Hippocampal formation (tissue), 2 donors: ENCODE measurements around the gene PLPPR1.
"Not testable (repeated sequence)": the region's sequence is repeated elsewhere in the genome, so short reads cannot be mapped to it uniquely, and the experiment has no call there.

ENCODE experiments used
- DNase-seq, 2 donors: peaks; one replicate each; lab custom pipeline; 2025; lab: John Stamatoyannopoulos, UW

Gene PLPPR1

DNA sequence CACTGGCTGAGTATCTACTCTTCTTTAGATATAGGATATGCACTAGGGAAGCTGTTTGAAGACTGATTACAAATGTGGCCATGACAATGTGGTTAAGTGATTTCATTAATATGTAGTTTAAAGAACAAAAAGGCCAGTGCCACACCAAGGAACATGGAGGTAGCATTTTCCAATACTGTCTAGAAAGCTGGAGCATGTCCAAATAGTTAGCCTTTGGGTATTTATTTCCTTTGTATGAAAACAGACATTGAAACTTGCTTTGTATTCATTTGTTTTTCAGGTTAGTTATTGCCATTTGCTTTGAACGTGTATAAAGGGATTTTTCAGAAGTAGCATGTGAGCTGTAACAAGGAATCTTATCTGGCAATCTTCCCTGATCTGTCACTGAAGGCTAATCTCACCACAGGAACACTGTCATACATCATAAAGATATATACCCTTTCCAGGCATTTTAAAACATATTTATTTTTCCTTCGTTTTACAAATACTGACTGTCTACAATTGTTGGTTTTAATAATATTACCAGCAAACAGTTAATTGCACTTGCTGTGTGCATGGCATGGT is 93.4 kb downstream of the PLPPR1 start:
- no peak for DNase-seq

- DNase-seq, result no peak
Measured at GRCh38 chr9:101126556-101126955, 98.0 kb downstream of the PLPPR1 start.

- DNase-seq, result not testable (repeated sequence)
Measured at GRCh38 chr9:101127369-101127768, 98.8 kb downstream of the PLPPR1 start.

DNA sequence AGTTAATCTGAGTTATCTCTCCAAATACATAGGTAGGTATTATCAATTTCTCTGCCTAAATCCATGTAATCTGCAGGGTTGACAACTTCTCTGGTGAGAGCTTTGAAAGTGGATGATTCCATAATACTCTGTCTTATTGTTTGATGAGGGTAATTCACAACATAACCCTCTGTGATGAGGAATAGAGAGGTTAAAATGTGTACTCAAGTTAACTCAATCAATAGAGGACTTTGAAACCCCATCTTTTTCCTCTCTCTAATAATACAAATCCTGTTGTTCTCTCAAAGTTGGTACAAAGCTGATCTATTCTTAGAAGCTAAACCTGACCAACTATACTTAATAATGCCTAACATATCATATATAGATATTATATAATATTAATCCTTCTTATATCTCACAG is 100.1 kb downstream of the PLPPR1 start:
- no peak for DNase-seq

DNA sequence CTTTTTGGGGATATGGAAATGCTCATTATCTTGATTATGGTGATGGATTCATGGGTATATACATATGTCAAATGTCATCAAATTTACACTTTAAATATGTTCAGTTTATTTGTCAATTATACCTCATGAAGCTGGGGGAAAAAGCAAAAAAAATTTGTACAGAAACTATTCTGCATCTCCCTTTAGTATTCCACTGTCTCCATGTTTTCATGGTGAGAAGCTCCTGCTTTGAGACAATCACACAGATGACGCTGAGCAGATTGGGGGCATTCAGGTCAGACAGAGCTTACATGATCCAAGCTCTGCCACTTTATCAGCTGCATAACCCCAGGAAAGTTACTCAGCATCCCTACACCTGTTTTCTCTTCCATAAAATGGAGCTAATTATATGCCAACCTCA is 101.5 kb downstream of the PLPPR1 start:
- no peak for DNase-seq

- DNase-seq, result no peak
Measured at GRCh38 chr9:101131326-101131725, 102.8 kb downstream of the PLPPR1 start.

DNA sequence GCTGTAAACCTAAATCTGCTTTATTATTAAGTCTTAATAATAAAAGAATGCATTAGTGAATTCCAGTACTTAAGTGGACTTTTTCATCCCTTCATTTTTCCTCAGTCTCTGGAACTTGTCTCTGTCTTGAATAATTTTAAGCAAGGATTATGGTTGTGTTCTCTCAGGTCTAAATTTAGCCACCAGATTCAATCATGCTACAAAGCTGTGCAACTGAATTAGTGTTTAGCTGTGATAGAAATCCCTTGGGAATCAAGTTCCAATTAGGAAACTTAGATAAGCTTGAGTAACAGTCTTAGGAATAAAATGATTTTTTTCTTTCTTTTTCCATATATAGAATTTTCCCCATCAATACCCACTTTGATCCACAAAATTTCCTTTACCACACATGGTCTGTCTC is 104.3 kb downstream of the PLPPR1 start:
- DNase-seq, result no peak

DNA sequence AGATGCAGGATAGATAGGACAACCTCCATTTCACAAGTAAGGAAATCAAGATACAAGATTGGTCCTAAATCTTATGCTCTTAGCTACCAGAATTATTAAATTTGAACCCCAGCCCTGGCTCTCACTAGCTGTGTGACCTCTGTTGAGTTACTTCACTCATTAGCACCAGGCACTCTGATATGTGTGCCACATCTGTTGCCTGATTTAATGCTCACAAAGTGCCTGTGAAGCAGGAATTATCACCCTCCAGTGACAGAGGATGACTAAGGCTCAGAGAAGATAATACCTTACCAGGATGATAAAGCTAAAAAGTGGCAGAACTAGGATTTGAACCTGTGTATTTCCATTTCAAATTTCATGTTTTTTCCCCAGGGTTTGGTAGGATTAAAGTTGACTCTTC is 110.0 kb downstream of the PLPPR1 start:
- no peak for DNase-seq

DNA sequence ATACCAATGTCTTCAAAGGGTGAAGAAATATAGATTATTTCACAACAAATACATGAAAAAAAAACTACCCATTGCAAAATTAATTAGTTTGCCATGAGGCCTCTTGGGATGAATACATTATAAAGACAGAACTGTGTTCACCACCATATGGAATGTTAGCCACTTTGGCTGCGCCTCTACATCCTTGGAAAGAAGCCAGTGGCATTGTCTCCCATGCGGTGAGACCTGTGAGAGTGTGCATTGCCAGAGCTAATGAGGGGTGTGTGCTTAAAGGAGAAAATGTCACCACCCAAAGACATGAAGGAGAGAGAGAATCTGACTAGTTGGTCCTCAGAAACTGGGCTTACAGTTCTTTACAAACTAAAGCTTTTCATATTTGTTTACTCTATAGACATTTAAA is 110.6 kb downstream of the PLPPR1 start:
- no peak for DNase-seq

DNA sequence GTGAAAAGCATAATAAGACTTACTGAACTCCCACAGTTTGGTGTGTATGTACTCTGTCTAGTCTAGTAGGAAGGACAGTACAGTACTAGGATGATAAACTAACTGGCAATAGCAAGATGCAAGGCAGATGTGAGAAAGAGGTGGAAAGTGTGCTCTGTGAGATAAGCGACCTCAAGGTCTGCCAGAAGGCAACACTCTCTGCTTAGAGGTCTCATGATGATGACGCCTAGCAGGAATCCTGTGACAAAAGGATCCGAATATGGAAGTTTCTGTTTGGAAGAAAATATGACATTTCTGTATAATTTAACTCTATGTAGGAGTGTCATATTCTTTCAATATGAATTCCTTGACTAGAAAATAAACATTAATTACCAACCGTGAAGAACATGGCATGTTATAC is 112.2 kb downstream of the PLPPR1 start:
- no peak for DNase-seq

DNA sequence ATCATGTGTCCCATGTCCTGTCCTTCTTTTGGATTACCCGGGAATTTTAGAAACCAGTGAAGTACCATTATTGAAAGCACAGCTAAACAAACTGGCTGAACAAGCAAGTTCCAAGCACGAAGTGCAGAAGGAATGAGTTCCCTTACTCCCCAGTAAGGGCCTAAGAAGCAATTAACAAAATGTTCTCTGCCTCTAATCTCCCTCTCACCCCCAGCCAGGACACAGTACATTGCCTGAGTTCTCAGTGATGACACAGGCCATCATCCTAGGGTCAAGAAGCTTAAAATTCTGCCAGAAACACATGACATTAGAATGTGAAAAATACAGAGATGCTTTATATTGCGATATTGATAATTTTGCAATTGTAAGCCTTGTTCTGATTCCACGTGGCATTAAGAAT is 118.0 kb downstream of the PLPPR1 start:
- no peak for DNase-seq

DNA sequence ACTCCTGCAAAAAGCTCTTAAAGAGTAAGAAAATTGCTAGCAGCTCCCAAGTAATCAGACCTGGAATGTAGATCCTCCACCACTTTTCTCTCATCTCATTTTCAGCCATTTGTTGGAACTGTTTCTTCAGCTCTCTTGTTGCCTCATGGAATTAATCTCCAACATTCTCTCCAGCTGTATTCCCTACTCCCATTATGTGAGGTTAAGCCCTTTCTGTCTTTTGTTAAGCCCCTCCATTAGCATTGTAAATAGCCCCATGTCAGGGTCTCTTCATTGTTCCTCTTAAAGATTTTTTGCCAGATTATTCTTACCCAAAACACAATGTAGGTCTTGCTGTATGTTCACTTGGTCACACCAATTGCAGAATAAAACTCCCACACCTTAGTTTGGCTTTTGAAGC is 119.8 kb downstream of the PLPPR1 start:
- no peak for DNase-seq

GRCh38 chr9:101158361-101158760 is 129.8 kb downstream of the PLPPR1 start:
- DNase-seq, result no peak

- peak; percentile 29 to 92 for DNase-seq
Measured at GRCh38 chr9:101162231-101162630, 133.7 kb downstream of the PLPPR1 start.

- DNase-seq, result no peak
Measured at GRCh38 chr9:101165131-101165530, 136.6 kb downstream of the PLPPR1 start.

GRCh38 chr9:101167490-101168134 is 139.1 kb downstream of the PLPPR1 start:
- no peak for DNase-seq

- no peak for DNase-seq
Measured at GRCh38 chr9:101172616-101173015, 144.1 kb downstream of the PLPPR1 start.

- DNase-seq, result no peak
Measured at GRCh38 chr9:101173907-101174306, 145.4 kb downstream of the PLPPR1 start.

GRCh38 chr9:101176384-101176783 is 147.9 kb downstream of the PLPPR1 start:
- no peak for DNase-seq

DNA sequence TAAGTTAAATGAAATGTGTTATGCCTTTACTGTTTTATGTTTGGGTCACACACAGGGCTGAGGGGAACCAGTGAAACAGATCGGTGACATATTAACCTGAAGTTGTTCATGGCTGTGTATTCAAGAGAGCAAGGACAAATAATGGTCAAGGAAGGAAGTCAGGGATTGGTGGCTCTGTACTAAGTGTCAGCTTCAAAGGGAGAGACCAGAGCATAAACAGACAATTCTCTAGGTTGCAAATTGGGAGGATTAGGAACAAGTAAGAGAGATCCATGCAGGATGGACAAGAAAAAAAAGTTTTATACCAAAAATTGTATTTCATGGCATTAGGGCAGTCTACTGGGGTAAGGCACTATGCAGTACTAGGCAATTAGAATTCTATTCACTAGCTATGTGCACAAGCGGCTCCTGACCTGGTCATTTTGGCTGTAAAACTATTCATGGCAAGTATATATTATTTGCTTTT is 156.3 kb downstream of the PLPPR1 start:
- DNase-seq, result no peak

DNA sequence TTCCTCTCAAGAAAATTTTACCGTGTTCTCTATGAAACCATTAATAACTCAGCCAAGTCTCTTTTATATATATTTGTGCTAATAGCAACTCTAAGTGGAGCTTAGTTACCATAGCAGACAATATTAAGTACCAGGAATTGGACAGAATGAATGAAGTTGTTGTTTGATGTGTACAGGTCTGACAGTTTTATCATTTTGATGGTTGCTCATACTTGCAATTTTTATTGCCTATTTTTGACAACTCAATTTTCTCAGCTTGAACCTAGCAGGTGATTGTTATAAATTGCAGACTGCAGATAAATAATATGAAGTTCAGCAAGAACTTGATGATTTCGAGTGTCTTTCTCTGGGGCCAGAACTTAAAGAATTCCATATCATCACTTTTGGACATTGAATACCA is 163.2 kb downstream of the PLPPR1 start:
- DNase-seq, result no peak

DNA sequence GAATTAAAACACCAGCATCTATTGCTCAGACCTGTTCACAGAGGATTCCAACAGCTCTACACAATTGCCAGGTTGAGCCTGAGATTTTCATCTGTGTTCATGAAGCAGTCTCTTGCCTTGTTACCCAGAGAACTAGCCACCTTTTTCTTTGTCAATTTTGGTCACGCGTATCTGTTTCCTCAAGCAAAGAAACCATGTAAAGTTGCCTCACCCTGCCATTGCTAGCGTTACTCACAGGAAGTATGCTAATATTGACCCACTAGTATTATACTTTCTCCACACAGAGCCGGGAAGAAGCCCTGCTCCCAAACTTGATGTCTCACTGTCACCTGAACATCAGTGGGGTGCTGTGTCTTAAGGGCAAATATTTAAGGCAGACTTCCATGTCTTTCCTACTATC is 168.5 kb downstream of the PLPPR1 start:
- no peak for DNase-seq

DNA sequence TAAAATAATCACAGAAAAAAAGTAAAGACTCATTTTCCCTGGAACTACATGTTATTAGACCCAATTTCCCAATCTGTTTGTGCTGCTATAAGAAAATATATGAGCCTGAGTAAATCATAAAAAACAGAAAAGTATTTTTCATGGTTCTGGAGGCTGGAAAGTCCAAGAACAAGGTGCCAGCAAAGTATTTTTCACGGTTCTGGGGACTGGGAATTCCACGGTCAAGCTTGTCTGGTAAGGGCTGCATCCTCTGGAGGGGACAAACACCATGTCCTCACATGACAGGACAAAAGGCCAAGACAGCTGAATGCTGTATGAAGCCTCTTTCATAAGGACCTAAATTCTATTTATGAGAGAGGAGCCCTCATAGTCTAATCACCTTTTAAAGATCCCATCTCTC is 172.3 kb downstream of the PLPPR1 start:
- DNase-seq, result no peak

- no peak for DNase-seq
Measured at GRCh38 chr9:101201630-101202029, 173.1 kb downstream of the PLPPR1 start.
